Hepatocyte (in vitro differentiated cells): ENCODE results near the gene TBC1D5.

ENCODE experiments used
- CTCF ChIP-seq: fragments of 200-600 bp; sonication (generic); IDR thresholded peaks from 2 replicates; pipeline ENCODE4 v1.5.1; 2016; ENCODE audit warnings: antibody characterized with exemption, mild to moderate bottlenecking; ENCODE audit not compliant: poor library complexity
- EZH2 ChIP-seq: fragments of 200-600 bp; sonication (generic); IDR thresholded peaks from 2 replicates; pipeline ENCODE4 v1.6.1; 2016; ENCODE audit warnings: antibody characterized with exemption, mild to moderate bottlenecking, borderline replicate concordance
- EZH2phosphoT487 ChIP-seq: fragments of 200-600 bp; sonication (generic); IDR thresholded peaks from one replicate; pipeline ENCODE4 v1.6.1; 2018; ENCODE audit warnings: antibody characterized with exemption, mild to moderate bottlenecking, low read depth, moderate library complexity; ENCODE audit not compliant: unreplicated experiment, severe bottlenecking

DNA sequence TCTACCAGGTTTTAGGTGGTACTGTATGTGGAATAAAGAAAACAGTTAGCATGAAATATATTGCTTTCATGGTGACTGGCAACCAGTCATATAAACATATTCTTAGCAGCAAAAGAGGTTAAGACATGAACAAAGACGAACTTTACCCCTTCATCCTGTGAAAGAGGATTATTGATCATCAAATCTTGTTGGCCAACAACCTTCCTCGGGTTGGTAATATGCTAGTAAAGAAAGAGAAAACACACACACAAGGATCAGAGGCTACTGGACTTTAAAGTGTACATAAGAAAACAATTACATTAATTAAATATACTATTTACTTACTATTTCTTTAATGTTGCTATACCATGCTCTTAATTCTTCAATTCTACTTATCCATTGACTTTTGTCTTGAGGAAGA is 337.9 kb downstream of the TBC1D5 start:
- TF ChIP-seq CTCF (no peak), EZH2 (no peak), EZH2phosphoT487 (no peak)
